Trophoblast cell (in vitro differentiated cells and primary cell): ENCODE data around the gene FAM200B.

Source experiments
- DNase-seq, 2 donors: peaks; one replicate each; pipeline ENCODE4 v3.0.0-alpha.2; 2016
- H2AFZ ChIP-seq: 2 replicates; pipeline ENCODE4 v1.6.1; 2013; ENCODE audit warnings: low read length, moderate library complexity, mild to moderate bottlenecking; ENCODE audit not compliant: insufficient read depth, poor library complexity
- H2AK5ac ChIP-seq: 2 replicates; pipeline ENCODE4 v1.6.1; 2013; ENCODE audit warnings: mild to moderate bottlenecking, low read length
- H2BK120ac ChIP-seq: 2 replicates; pipeline ENCODE4 v1.6.1; 2013; ENCODE audit warnings: low read length, mild to moderate bottlenecking, moderate library complexity; ENCODE audit not compliant: insufficient read depth, poor library complexity
- H2BK12ac ChIP-seq: 2 replicates; pipeline ENCODE4 v1.6.1; 2013; ENCODE audit warnings: mild to moderate bottlenecking, low read length, moderate library complexity
- H2BK5ac ChIP-seq: 2 replicates; pipeline ENCODE4 v1.6.1; 2013; ENCODE audit warnings: low read length, low read depth, moderate library complexity, mild to moderate bottlenecking; ENCODE audit not compliant: poor library complexity
- H3K14ac ChIP-seq: 2 replicates; pipeline ENCODE4 v1.6.1; 2013; ENCODE audit warnings: mild to moderate bottlenecking, low read length
- H3K18ac ChIP-seq: 2 replicates; pipeline ENCODE4 v1.6.1; 2013; ENCODE audit warnings: mild to moderate bottlenecking, low read length
- H3K23ac ChIP-seq: 2 replicates; pipeline ENCODE4 v1.6.1; 2013; ENCODE audit warnings: low read length
- H3K27ac ChIP-seq: 2 replicates; pipeline ENCODE4 v1.5.1; 2013; ENCODE audit warnings: low read depth, mild to moderate bottlenecking, inconsistent platforms, low read length, moderate library complexity
- H3K27me3 ChIP-seq: 2 replicates; pipeline ENCODE4 v1.6.1; 2013; ENCODE audit warnings: inconsistent platforms, mild to moderate bottlenecking, low read length, moderate library complexity; ENCODE audit not compliant: insufficient read depth
- H3K36me3 ChIP-seq, 2 experiments: 1 replicate in 1 of 2; 2 replicates in 1 of 2; pipeline ENCODE4 v1.6.1; 2013; ENCODE audit warnings: low read length in 2 of 2, mild to moderate bottlenecking in 2 of 2, moderate library complexity in 1 of 2; ENCODE audit not compliant: insufficient read depth in 2 of 2, control insufficient read depth in 1 of 2
- H3K4ac ChIP-seq: 2 replicates; pipeline ENCODE4 v1.6.1; 2013; ENCODE audit warnings: low read depth, mild to moderate bottlenecking, low read length, moderate library complexity
- H3K4me1 ChIP-seq, 2 experiments: 1 replicate in 1 of 2; 2 replicates in 1 of 2; pipeline ENCODE4 v1.6.1; 2013; ENCODE audit warnings: low read length in 2 of 2, mild to moderate bottlenecking in 2 of 2, moderate library complexity in 1 of 2; ENCODE audit not compliant: insufficient read depth in 2 of 2, control insufficient read depth in 1 of 2
- H3K4me2 ChIP-seq: 2 replicates; pipeline ENCODE4 v1.6.1; 2013; ENCODE audit warnings: inconsistent platforms, mild to moderate bottlenecking, low read length, moderate library complexity
- H3K4me3 ChIP-seq: 2 replicates; pipeline ENCODE4 v1.5.1; 2013; ENCODE audit warnings: mild to moderate bottlenecking, low read depth, low read length, inconsistent platforms
- H3K79me1 ChIP-seq: one replicate; pipeline ENCODE4 v1.6.1; 2013; ENCODE audit warnings: low read length
- H3K79me2 ChIP-seq: 2 replicates; pipeline ENCODE4 v1.6.1; 2013; ENCODE audit warnings: low read length, mild to moderate bottlenecking; ENCODE audit not compliant: control insufficient read depth, insufficient read depth, poor library complexity
- H3K9ac ChIP-seq: 2 replicates; pipeline ENCODE4 v1.6.1; 2013; ENCODE audit warnings: mild to moderate bottlenecking, low read length
- H3K9me3 ChIP-seq: 2 replicates; pipeline ENCODE4 v1.6.1; 2013; ENCODE audit warnings: low read depth, mild to moderate bottlenecking, control low read depth, inconsistent platforms, low read length; ENCODE audit not compliant: insufficient read depth
- H4K12ac ChIP-seq: 2 replicates; pipeline ENCODE4 v1.6.1; 2013; ENCODE audit warnings: low read depth, mild to moderate bottlenecking, low read length, moderate library complexity
- H4K8ac ChIP-seq: 2 replicates; pipeline ENCODE4 v1.6.1; 2013; ENCODE audit warnings: low read depth, mild to moderate bottlenecking, low read length, moderate library complexity
- H4K91ac ChIP-seq: one replicate; pipeline ENCODE4 v1.6.1; 2013; ENCODE audit warnings: low read depth, mild to moderate bottlenecking, low read length, moderate library complexity
- WGBS: extraction: QIAGEN DNeasy Blood & Tissue Kit; methylation state at CpG from one replicate; pipeline ENCODE4 v1.1.7; 2013; ENCODE audit warnings: missing lambda C conversion rate; ENCODE audit not compliant: insufficient read length, insufficient coverage; ENCODE audit errors: extremely low coverage; 5-methylcytosine and 5-hydroxymethylcytosine counted together

FAM200B gene

GRCh38 chr4:15738877-15739276, 57.2 kb downstream of the FAM200B start:
- Histone ChIP-seq H2BK120ac (no peak overlapping the region), H3K23ac (no peak overlapping the region), H4K8ac (no peak overlapping the region), H3K14ac (no peak overlapping the region), H3K27me3 (no peaks in the 10 kb centered on the region), H2BK5ac (no peak overlapping the region), H3K9ac (no peak overlapping the region), H4K91ac (no peak overlapping the region), H4K12ac (no peak overlapping the region), H3K18ac (no peak overlapping the region), H3K4me1 (no peaks in the 10 kb centered on the region), H3K79me2 (no peaks in the 10 kb centered on the region), H2AFZ (no peak overlapping the region), H3K4me2 (no peak overlapping the region), H3K27ac (no peak overlapping the region), H3K36me3 (no peaks in the 10 kb centered on the region), H3K9me3 (peaks cover 2% of the 10 kb centered on the region), H2BK12ac (no peak overlapping the region), H3K79me1 (no peaks in the 10 kb centered on the region), H2AK5ac (no peak overlapping the region), H3K4me3 (no peak overlapping the region), H3K4ac (no peak overlapping the region)
- WGBS: no CpG with 5 or more reads among the region's 1 CpG
- DNase-seq: peak in 1 of 2 donors; percentile 12
